GM19238 (cell line): Measurements from ENCODE around the gene ANKRD12.
A peak's percentile ranks its signal among the peaks of the same experiment; 100 is the strongest.

Experiments used
- DNase-seq: peaks from one replicate; pipeline ENCODE4 v3.0.0; 2011; ENCODE audit warnings: low spot score; ENCODE audit not compliant: insufficient read length

ANKRD12 gene

DNA sequence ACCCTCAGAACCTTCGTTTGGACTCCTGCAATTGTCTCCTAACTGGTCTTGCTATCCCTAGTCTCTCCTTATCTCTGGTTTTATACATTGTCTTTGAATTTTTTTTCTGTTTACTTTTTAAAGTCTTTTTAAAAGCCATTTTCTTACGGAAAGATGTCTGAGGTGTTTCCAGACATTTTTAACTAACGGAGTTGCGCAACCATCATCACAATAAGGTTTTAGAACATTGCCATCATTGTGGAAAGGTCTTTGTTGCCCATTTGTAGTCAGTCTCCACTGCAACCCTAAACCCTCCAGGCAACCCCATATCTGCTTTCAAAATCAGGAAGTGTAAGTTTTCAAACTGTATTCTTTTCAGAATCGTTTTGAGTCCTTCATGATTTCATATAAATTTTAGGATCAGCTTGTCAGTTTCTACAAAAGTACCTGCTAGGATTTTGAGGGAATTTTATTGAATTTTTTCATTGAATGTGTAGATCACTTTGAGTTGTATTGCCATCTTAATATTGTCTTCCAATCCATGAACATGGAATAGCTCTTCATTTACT is 46.3 kb downstream of the ANKRD12 start:
- no peak for DNase-seq

DNA sequence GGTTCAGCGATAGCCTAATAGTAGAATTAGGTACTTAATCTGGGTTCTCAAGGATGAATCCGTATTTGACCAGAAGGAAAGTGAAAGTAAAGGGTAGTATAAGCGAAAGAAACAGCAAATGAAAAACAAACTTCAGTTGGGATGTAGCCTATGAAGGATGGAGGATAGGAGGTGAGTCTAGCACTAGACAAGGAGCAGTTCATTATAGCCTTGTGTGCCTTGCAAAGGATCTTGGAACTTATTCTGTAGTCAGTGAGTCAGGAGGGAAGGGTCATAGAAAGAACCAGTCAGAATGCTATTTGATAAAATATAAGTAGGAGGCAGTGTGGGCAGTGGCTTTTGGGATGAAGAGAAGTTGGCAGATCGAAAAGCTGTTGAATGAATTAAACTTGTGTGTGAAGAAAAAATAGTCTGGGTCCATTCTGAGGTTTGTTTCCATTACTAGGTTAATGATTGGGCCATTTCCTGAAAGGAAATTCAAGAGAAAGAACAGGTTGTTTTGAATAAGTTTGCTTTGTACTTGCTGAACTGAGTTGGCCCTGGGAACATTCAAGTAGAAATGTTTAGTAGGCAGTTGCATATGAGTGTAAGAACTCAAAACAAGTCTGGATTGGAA is 48.5 kb downstream of the ANKRD12 start:
- DNase-seq = no peak

DNA sequence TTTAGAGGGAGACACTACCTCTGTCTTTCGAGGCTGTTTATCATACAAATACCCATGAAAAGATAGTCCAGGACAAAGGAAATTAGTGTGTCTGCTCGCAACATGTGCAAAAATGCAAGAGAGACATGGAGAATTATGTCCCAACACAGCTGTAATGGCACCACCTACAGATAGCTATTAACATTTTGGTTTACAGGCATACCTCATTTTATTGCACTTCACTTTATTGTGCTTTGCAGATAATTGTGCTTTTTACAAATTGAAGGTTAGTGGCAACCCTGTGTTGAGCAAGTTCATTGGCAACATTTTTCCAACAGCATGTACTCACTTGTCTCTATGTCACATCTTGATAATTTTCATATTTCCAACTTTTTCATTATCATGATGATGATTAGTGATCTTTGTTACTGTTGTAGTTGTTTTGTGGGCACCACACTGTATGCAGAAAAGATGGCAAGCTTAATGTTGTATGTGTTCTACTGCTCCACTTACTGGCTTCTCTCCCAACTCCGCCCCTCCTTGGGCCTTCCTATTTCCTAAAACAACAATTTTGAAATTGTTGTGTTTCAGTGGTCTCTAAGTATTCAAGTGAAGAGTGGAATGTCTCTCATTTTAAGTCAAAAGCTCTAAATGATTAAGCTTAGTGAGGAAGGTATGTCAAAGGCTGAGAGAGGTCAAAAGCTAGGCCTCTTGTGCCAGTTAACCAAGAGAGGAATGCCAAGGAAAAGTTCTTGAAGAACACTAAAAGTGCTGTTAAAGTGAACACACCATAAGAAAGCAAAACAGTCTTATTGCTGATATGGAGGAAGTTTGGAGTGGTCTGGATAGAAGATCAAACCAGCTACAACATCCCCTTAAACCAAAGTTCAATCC is 52.0 kb downstream of the ANKRD12 start:
- DNase-seq = no peak

DNA sequence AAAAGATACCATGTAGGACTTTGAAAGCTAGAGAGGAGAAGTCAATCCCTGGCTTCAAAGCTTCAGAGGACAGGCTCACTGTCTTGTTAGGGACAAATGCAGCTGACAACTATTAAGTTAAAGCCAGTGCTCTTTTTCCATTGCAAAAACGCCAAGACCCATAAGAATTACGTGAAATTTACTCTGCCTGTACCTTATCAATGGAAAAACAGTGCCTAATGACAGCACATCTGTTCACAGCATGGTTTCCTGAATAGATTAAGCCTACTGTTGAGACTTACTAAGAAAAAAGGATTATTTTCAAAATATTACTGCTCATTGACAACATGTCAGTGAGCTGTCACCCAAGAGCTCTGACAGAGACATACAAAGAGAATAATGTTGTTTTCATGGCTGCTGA is 52.9 kb downstream of the ANKRD12 start:
- no peak for DNase-seq

DNA sequence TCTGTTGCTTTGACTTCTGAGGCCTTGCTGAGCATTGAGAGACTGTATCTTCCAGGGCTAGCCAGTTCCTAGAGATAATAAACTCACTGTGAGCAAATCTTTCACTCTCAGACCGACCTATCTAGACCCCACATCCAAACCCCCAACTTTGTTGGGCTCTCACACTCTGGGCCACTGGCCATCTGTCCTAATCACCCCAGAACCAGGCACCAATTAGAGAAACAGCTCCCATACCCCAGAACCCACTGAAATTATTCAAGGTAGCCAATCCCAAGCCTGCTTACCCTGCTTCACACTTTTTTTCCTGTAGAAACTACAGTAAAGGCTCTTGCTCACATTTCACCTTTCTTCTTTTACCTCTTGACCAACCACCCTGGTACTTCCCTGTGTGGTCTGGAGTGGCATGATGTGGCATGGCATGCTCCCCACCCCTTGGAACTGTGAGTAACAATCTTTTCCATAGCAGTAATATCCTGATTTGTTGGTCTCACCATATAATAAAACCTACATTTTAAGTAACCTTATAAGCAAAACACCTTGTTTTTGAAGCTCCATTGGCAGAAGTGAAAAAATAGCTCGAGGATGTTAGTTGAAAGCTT is 55.2 kb downstream of the ANKRD12 start:
- DNase-seq = no peak

DNA sequence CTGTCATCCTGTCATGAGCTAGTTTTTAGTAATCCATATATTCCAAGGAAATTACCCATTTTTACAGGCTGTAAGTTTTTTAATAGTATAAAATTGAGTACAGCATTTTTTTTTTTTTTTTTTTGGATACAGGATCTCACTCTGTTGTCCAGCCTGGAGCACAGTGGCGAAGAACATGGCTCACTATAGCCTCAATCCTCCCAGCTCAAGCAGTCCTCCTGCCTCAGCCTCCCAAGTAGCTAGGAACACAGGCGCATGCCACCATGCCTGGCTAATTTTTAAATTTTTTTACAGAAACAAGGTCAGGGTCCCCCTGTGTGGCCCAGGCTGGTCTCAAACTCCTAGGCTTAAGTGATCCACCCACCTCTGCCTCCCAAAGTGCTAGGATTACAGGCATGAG is 56.5 kb downstream of the ANKRD12 start:
- no peak for DNase-seq

DNA sequence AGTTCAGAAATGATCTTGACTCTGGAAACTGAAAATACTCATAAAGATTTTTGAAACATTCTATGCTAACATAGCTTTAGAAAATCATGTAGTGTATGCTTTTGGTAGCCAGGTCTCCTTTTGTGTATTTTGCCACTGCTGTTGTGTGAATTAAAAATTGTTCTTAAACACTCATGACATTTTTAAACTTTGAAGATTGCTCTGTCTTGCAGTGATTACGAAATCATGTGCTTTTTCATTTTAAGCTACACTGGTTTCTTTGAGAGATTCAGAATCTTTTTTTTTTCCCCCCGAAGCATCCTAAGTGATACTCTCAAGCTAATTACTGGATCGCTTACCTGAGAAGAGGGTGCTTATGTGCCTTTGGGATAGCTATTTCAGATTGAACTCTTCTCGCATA is 60.0 kb downstream of the ANKRD12 start:
- DNase-seq = no peak

DNA sequence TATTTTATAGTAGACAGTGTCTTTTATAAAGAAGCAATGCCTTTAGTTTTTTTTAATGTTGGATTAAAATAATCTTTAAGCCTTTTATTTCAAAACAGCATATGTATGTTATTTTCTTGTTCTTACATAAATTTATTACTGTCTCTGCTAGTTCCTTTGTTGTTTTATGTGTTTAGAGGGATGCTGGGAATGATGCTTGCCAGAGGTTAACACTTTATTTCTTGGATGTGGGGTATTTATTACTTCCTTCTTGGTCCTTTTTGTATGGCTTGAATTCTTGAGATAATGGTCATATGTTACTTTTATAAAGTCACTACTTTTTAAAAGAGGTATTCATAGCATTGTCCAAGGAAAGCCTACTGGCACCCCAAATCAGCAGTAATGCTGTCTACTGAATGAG is 63.1 kb downstream of the ANKRD12 start:
- DNase-seq = no peak

DNA sequence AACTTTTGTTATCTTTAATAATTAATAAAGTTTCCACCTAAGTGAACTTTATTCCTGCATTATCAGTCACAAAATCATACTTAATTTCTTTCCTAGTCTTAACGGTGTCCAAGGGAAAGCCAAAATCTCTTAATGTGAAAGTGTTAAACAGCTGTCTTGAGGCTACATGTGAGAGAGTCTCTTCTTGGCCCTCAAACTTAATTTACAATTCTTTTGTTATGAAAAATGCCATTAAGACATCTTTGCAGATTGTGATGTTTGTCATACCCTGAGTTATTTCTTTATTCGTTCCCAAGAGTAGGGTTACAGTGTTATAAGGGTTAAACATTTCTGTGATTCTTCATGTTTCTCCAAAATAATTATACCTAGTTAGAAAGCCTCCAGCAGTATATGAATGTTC is 64.6 kb downstream of the ANKRD12 start:
- no peak for DNase-seq

DNA sequence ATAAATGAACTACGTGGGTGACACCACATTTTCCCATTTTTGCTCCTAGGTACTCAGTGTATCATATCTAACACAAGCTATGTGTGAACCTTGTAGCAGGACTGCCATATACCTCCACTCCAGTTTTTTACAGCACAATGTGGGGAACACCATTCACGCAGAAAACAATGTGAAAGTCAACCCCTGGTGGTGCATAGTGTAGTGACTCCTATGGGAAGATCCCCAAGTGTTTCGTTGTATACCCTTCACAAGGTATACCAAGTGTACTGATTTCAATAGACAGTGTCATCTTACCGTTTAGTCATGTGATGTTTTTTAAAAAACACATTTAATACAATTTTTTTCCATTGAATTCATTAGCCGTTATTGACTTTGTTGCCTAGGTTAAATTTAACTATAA is 68.1 kb downstream of the ANKRD12 start:
- no peak for DNase-seq

DNA sequence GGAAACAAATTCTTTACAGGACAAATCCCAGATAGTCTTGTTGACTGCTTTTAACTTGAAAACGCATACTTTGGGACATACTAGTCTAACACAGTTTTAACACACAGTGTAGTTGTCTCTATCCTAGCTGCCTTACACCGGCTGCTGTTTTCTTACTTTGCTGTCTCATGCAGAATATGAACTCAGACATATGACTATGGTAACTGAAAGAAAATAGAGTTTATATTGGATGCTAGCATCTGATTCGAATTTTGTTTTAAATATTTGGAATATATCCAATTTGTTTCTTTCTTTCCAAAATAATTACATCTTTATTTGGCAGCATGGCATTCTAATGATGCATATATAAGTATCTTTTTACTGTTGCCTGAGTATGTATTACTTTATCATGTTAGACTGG is 69.8 kb downstream of the ANKRD12 start:
- no peak for DNase-seq

DNA sequence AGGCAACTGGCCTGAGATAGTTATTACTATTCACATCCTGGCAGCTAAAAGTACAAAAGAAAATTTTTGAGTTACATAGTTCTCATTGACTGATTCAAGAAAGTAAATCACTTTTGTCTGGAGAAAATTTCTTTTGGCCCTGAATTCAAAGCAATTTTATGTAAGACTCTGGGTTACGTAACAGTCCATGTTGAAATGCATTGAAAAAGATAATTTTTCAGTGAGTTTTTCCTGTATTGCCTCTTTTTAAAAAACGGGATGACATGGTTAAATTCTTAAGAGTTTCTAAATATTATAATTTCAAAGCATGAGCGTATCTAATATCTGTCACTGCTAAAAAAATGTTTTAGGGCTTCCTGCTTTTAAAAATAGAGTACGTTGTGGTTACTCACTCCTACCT is 72.7 kb downstream of the ANKRD12 start:
- no peak for DNase-seq

DNA sequence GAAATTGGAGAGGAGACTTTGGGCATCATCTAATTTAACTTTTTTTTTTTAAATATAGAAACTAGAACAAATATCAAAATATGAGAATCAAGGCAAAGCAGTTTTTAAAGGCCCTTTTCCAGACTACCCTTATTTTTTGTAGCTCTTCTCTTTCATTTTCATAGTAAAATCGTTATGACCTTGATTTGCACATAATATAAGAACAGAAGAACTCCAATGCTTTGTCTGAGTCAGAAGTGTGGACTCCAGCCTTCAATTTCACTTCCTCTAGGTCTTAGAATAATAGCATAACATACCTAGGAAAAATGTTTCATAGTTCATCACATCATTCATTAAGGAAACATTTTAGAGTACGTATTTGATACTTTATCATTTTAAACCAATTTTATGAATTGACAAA is 74.4 kb downstream of the ANKRD12 start:
- peak; percentile 1 for DNase-seq

DNA sequence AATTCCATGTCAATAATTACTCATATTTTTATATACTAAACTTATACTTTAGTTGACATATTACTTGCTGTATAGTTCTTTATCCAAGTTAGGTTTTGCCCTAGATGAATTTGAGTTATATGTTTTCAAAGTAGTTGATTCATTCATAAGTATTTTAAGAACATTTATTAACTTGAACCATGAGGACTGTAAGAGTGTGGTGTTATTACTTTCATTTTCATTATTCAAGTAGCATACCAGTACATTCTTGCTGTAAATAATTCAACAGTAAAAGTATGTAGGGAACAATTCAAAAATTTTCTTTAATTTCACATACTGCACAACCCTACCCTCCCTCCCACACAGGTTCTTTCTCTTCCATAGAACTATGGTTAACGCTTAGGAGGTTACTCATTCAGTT is 75.4 kb downstream of the ANKRD12 start:
- DNase-seq = no peak

DNA sequence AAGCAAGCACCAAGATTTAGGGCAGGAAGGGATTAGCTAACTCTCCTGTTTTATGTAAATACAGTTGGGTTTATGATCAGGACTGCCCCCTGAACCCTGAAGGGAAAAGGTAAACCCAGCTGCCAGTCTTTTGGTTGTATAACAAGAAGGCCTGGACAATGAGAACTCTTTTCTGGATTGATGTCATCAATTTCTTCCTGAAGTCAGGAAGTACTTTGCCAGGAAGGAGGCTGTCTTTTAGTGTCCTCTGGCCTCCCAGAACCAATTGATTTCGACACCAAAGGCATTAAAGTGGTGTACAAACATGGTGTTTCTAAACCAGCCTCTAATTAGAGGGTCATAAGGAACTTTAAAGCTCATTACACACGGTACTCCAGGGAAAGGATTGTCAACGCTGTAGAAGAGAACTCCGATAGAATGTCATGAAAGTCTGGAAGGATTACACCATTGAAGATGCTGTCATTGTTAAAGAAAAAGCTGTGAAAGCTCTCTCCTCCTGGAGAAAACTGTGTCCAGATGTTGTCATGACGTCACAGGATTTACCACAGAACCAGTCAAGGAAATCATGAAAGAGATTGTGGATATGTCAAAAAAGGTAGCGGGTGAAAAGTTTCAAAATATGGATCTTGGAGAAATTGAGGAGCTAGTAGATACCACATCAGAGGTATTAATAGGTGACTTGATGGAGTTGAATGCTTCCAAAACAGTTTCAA is 78.8 kb downstream of the ANKRD12 start:
- no peak for DNase-seq

DNA sequence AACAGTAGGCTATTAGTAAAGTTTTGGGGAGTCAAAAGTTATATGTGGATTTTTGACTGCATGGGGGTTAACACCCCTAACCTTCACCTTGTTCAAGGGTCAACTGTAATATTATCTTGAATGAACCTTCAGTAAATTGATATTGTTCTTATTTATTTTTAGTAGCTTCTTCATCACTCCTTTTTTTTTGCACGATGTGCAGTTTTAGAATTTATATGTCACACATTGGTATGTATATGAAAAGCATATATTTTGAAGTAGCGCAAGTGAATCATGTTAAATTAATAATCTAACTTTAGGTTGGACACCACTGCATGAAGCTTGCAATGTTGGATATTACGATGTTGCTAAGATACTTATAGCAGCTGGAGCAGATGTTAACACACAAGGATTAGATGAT is 79.9 kb downstream of the ANKRD12 start:
- no peak for DNase-seq

DNA sequence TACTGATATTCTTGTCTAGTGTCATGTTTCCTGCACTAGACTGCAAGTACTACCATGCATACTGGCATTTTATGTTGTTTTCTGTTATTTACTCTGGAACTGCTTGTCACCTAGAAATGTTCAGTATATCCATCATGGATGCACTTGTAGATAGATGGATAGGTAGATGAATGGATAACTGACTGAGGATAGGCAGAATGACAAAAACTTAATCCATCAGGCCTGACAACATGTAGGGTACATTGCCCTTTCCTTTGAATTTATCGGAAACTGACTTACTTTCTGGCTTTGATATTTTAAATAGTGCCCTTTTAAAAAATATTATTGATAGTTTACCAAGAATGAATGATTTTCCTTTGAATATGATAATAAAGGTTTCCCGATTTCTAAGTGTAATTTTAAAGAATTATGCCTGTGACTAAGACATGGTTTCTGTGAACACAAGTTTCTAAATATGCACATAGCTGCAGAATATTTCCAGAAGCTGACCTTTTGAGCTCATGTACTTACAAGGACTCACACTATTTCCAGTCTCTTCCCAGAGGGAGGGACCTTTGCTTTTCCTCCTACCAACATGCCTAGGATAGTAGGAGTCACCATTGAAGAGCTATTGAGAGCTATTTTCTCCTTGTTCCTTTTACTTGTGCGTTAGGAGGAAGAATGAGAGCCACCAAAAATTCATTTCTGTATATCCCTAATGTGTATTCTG is 81.3 kb downstream of the ANKRD12 start:
- no peak for DNase-seq

DNA sequence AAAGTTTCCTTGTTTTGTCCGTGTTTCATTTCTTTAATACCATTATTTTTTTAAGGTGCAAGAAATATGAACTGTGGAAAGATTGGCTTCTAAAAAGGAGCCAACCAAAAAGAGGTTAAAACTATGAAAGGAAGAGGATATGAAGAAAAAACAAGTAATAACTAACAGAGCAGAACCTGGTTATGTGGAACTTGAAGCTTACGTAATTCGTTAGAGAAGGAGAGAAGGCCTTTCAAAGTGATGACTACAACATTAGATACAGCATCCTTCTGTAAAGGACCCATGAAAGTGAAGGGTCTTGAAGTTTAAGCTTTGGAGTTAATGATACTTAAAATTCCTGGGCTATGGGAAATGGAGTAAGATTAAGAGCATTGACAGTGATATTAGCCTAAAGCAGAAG is 84.5 kb downstream of the ANKRD12 start:
- no peak for DNase-seq

DNA sequence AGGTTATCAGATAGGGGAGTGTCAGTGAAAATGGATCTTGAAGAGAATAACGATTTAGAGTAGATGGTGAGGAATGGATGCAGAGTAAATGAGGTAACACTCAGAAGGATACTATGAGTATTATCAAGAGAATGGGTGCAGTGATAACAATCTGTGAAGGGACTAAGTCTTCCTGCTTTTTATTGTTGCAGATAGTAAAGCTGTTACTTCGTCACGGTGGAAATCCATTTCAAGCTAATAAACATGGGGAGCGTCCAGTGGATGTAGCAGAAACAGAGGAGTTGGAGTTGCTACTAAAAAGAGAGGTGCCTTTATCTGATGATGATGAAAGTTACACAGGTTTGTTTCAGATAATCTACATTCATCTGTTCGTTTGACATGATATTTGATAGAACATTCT is 85.1 kb downstream of the ANKRD12 start:
- DNase-seq = no peak

DNA sequence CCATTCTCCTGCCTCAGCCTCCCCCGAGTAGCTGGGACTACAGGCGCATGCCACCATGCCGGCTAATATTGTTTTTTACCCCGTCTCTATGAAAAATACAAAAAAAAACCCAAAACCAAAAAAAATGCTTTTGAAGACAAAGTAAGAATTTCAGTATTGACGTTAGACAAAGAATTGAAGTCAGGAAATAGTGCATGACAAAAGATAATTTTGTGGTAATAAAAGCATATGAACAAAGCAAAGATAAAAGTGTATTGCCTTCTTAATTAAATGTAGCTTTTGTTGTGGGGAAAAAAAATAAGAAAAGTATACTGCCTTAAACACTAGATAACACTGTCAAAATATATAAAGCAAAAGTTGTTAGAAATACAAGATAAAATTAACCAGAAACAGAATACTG is 86.8 kb downstream of the ANKRD12 start:
- no peak for DNase-seq

DNA sequence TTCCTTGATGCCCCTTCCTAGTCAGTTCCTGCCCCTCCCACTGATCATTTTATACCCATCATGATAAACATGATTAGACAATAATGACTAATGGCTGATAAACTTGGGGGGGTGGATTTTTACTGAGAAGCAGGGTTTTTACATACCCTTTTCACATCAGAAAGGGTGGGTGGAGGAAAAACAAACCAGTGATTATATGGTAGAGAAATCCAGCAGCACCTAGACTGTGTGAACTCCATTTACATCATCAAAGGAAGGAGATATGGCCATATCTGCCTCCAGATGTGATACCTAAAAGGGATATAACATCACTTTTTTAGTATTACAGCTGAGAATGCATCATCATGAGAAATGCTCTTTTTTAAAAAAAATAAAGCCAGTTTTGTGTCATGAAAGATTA is 89.9 kb downstream of the ANKRD12 start:
- DNase-seq = no peak
